ENCODE measurements around the gene ODAD2.

- TF ChIP-seq CTCF (IDR thresholded peaks at IDR 0.05), result no peak
- no peak for TF ChIP-seq POLR2AphosphoS5 (IDR thresholded peaks at IDR 0.05)
- TF ChIP-seq POLR2A (IDR thresholded peaks at IDR 0.05; ENCODE audit: low read depth), result no peak
- TF ChIP-seq EP300 (IDR thresholded peaks at IDR 0.05), result no peak
Measured at GRCh38 chr10:27832826-27833225, 166.1 kb downstream of the ODAD2 start.
